Small intestine (tissue), 7 donors: ENCODE measurements around the gene CEBPZ. TPM values are rescaled to one million over a fixed set of nuclear protein-coding genes. Genes with fewer than 3 reads are reported as not detected.

Experiments
- DNase-seq, 2 donors: peaks; one replicate each; pipeline versions ENCODE4 v3.0.0 to v3.0.0-alpha.2; 2013
- FAIRE-seq: peaks from 2 replicates; lab custom pipeline; 2012; peaks lifted over from hg19 to GRCh38; lab: Jason Lieb, UNC
- H3K27ac ChIP-seq, 3 donors: one replicate each; pipeline ENCODE4 v1.5.1; 2013; ENCODE audit warnings: low read length in 2 of 3, mild to moderate bottlenecking in 2 of 3, control low read depth in 1 of 3, inconsistent platforms in 1 of 3, low read depth in 1 of 3, moderate library complexity in 1 of 3
- H3K27me3 ChIP-seq, 3 donors: one replicate each; pipeline ENCODE4 v1.6.1; 2013; ENCODE audit warnings: low read length in 3 of 3, inconsistent platforms in 1 of 3; ENCODE audit not compliant: control insufficient read depth in 3 of 3, insufficient read depth in 3 of 3
- H3K36me3 ChIP-seq, 3 donors: one replicate each; pipeline ENCODE4 v1.6.1; 2013; ENCODE audit warnings: low read length in 3 of 3, inconsistent platforms in 1 of 3, low read depth in 1 of 3, mild to moderate bottlenecking in 1 of 3, moderate library complexity in 1 of 3; ENCODE audit not compliant: control insufficient read depth in 3 of 3, insufficient read depth in 2 of 3
- H3K4me1 ChIP-seq, 3 donors: one replicate each; pipeline ENCODE4 v1.6.1; 2013; ENCODE audit warnings: low read length in 2 of 3, inconsistent platforms in 1 of 3, low read depth in 1 of 3, mild to moderate bottlenecking in 1 of 3, moderate library complexity in 1 of 3; ENCODE audit not compliant: control insufficient read depth in 3 of 3, insufficient read depth in 2 of 3
- H3K4me3 ChIP-seq, 3 donors: one replicate each; pipeline ENCODE4 v1.5.1; 2013; ENCODE audit warnings: low read length in 3 of 3, control low read depth in 1 of 3, inconsistent platforms in 1 of 3, low read depth in 1 of 3, mild to moderate bottlenecking in 1 of 3, moderate library complexity in 1 of 3
- H3K9me3 ChIP-seq, 2 donors: one replicate each; pipeline ENCODE4 v1.6.1; 2013; ENCODE audit warnings: low read depth in 1 of 2, low read length in 1 of 2; ENCODE audit not compliant: control insufficient read depth in 2 of 2, insufficient read depth in 1 of 2
- WGBS, 3 donors: extraction: QIAGEN DNeasy Blood & Tissue Kit; methylation state at CpG; one replicate each; pipeline ENCODE4 v1.1.7; 2013; 5-methylcytosine and 5-hydroxymethylcytosine counted together
- polyA plus RNA-seq, 4 donors: library from polyadenylated mRNA; stranded (reverse) in 3 of 4; unstranded in 1 of 4; fragments of 200-250 nt in 3 of 4; fragments of 120-200 nt in 1 of 4; gene quantifications; one replicate each; pipeline versions ENCODE4 v1.2.1 to v1.2.3, GENCODE V29; 2013
- donor health status: healthy with polysubstance abuse.
- donor health status: control.
- donor health status: control.
- donor health status: Bipolar disorder and iron deficiency.
- donor health status: healthy.

The CEBPZ gene
- polyA plus RNA-seq, 4 donors, result 46.9 to 55.4 (median 51.6) TPM

GRCh38 chr2:37262522-37262921, 31.1 kb upstream of the CEBPZ start:
- DNase-seq, result no peak
- peaks cover 0 to 9% (median 3%) of the 10 kb centered on the region in 3 donors for H3K36me3 ChIP-seq
- WGBS, 3 donors, result 64 to 82% (median 76%) methylated on average over 2 of the region's 2 CpGs
- no peak for FAIRE-seq
- H3K27ac ChIP-seq, result no peak overlapping the region
- H3K9me3 ChIP-seq, result no peaks in the 10 kb centered on the region
- H3K27me3 ChIP-seq, result no peaks in the 10 kb centered on the region
- H3K4me3 ChIP-seq, result no peak overlapping the region
- no peaks in the 10 kb centered on the region for H3K4me1 ChIP-seq

- FAIRE-seq, result no peak
- Histone ChIP-seq H3K4me1 (no peaks in the 10 kb centered on the region), H3K36me3 (peaks cover 0 to 15% (median 11%) of the 10 kb centered on the region in 3 donors), H3K27me3 (no peaks in the 10 kb centered on the region), H3K9me3 (no peaks in the 10 kb centered on the region), H3K27ac (no peak overlapping the region), H3K4me3 (no peak overlapping the region)
- no peak for DNase-seq
- 87 to 90% (median 88%) methylated on average over 5 of the region's 5 CpGs for WGBS, 3 donors
Measured at GRCh38 chr2:37250869-37251740, 19.7 kb upstream of the CEBPZ start.

- Histone ChIP-seq H3K36me3 (peaks cover 0 to 17% (median 10%) of the 10 kb centered on the region in 3 donors), H3K4me1 (no peaks in the 10 kb centered on the region), H3K27ac (no peak overlapping the region), H3K9me3 (no peaks in the 10 kb centered on the region), H3K27me3 (no peaks in the 10 kb centered on the region), H3K4me3 (no peak overlapping the region)
- no peak for DNase-seq
- FAIRE-seq, result no peak
Measured at GRCh38 chr2:37246205-37246604, 14.8 kb upstream of the CEBPZ start.

- no peaks in the 10 kb centered on the region for H3K4me1 ChIP-seq
- H3K27ac ChIP-seq, result no peak overlapping the region
- peaks cover 0 to 18% (median 10%) of the 10 kb centered on the region in 3 donors for H3K36me3 ChIP-seq
- H3K4me3 ChIP-seq, result no peak overlapping the region
- DNase-seq (no peak), FAIRE-seq (no peak)
- H3K27me3 ChIP-seq, result no peaks in the 10 kb centered on the region
- H3K9me3 ChIP-seq, result no peaks in the 10 kb centered on the region
- WGBS, 3 donors, result 95 to 98% (median 98%) methylated on average over 3 of the region's 3 CpGs
Measured at GRCh38 chr2:37244755-37245154, 13.4 kb upstream of the CEBPZ start.

GRCh38 chr2:37244017-37244416, 12.6 kb upstream of the CEBPZ start:
- H3K4me1 ChIP-seq, result no peaks in the 10 kb centered on the region
- H3K27me3 ChIP-seq, result no peaks in the 10 kb centered on the region
- FAIRE-seq (no peak), DNase-seq (no peak)
- WGBS, 3 donors, result 56 to 75% (median 68%) methylated on average over 4 of the region's 4 CpGs
- H3K27ac ChIP-seq, result no peak overlapping the region
- peaks cover 0 to 21% (median 13%) of the 10 kb centered on the region in 3 donors for H3K36me3 ChIP-seq
- no peak overlapping the region for H3K4me3 ChIP-seq
- no peaks in the 10 kb centered on the region for H3K9me3 ChIP-seq

- Histone ChIP-seq H3K4me3 (no peak overlapping the region), H3K27me3 (no peaks in the 10 kb centered on the region), H3K9me3 (no peaks in the 10 kb centered on the region), H3K36me3 (peaks cover 0 to 19% (median 11%) of the 10 kb centered on the region in 3 donors), H3K4me1 (no peaks in the 10 kb centered on the region), H3K27ac (no peak overlapping the region)
- 89 to 94% (median 92%) methylated on average over 4 of the region's 4 CpGs for WGBS, 3 donors
- DNase-seq (no peak), FAIRE-seq (no peak)
Measured at GRCh38 chr2:37243435-37243834, 12.0 kb upstream of the CEBPZ start.

GRCh38 chr2:37232131-37232933, 936 bp upstream of the CEBPZ start:
- Histone ChIP-seq H3K36me3 (peaks cover 0 to 18% (median 0%) of the 10 kb centered on the region in 3 donors), H3K27me3 (no peaks in the 10 kb centered on the region), H3K27ac (peak overlapping the region; percentile 68 to 95 (median 91)), H3K4me3 (peak overlapping the region; percentile 70 to 83 (median 71)), H3K9me3 (no peaks in the 10 kb centered on the region), H3K4me1 (peaks cover 3 to 12% (median 4%) of the 10 kb centered on the region in 3 donors)
- WGBS, 3 donors, result 12 to 17% (median 16%) methylated on average over 18 of the region's 18 CpGs
- FAIRE-seq, result no peak
- DNase-seq, result peak; percentile 31 to 52

GRCh38 chr2:37230581-37230980, 815 bp downstream of the CEBPZ start:
- no peak for DNase-seq
- Histone ChIP-seq H3K4me3 (peak overlapping the region; percentile 70 to 83 (median 71)), H3K27me3 (no peaks in the 10 kb centered on the region), H3K9me3 (no peaks in the 10 kb centered on the region), H3K36me3 (peaks cover 0 to 12% (median 2%) of the 10 kb centered on the region in 3 donors), H3K27ac (peak overlapping the region; percentile 68 to 95 (median 91)), H3K4me1 (peaks cover 4 to 12% (median 9%) of the 10 kb centered on the region in 3 donors)
- FAIRE-seq, result no peak
- 0 to 1% (median 1%) methylated on average over 8 of the region's 8 CpGs for whole genome bisulfite sequencing, 3 donors
